Keratinocyte (primary cell): Measurements from ENCODE around the gene POTEI.
"Not testable (repeated sequence)": the region's sequence is repeated elsewhere in the genome, so short reads cannot be mapped to it uniquely, and the experiment has no call there.

Source experiments
- EZH2 ChIP-seq: IDR thresholded peaks from one replicate; pipeline ENCODE4 v1.6.1; 2012; ENCODE audit warnings: inconsistent platforms, mild to moderate bottlenecking, low read length, moderate library complexity
- TF ChIP-seq, protein P1 (sequence below), 3 experiments: IDR thresholded peaks in 1 of 3; conservative IDR thresholded peaks in 1 of 3; optimal IDR thresholded peaks in 1 of 3; 2 replicates in 2 of 3; 3 replicates in 1 of 3; pipeline versions ENCODE3 to v1.5.1; 2011; ENCODE audit warnings: low read length in 3 of 3, mild to moderate bottlenecking in 3 of 3, moderate library complexity in 2 of 3, control low read depth in 1 of 3, inconsistent platforms in 1 of 3; ENCODE audit not compliant: insufficient read depth in 2 of 3; ENCODE audit errors: extremely low read depth in 1 of 3

DNA sequence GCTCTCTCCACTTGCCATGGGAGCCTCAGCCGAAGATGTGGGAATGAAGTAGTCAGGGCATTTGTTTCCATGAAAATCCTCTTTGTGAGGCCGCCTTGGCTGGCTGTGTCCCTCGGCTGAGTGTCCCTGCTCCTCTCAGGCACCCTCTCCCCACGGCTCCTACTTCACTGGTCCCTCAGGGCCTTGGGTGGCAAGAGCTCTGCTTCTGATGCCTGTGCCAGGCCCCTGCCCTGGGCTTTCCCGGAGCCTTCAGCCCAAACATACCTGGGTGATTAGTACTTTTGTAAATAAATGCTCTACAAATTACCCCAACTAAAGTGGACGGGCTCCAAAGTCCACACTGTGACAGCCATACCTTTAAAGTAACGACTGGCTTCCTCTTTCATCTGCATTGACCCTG lies 27.5 kb upstream of the POTEI start:
- TF ChIP-seq, protein P1, sequence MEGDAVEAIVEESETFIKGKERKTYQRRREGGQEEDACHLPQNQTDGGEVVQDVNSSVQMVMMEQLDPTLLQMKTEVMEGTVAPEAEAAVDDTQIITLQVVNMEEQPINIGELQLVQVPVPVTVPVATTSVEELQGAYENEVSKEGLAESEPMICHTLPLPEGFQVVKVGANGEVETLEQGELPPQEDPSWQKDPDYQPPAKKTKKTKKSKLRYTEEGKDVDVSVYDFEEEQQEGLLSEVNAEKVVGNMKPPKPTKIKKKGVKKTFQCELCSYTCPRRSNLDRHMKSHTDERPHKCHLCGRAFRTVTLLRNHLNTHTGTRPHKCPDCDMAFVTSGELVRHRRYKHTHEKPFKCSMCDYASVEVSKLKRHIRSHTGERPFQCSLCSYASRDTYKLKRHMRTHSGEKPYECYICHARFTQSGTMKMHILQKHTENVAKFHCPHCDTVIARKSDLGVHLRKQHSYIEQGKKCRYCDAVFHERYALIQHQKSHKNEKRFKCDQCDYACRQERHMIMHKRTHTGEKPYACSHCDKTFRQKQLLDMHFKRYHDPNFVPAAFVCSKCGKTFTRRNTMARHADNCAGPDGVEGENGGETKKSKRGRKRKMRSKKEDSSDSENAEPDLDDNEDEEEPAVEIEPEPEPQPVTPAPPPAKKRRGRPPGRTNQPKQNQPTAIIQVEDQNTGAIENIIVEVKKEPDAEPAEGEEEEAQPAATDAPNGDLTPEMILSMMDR (optimal IDR thresholded peaks at IDR 0.05 in 1 of 3, IDR thresholded peaks at IDR 0.05 in 1 of 3, conservative IDR thresholded peaks at IDR 0.05 in 1 of 3; ENCODE audit: extremely low read depth in 1 of 3, insufficient read depth in 2 of 3, low read length in 3 of 3), result not testable (repeated sequence)
- TF ChIP-seq EZH2, result not testable (repeated sequence)
